ENCODE measurements around the gene IGLL5.

Gene IGLL5

DNA sequence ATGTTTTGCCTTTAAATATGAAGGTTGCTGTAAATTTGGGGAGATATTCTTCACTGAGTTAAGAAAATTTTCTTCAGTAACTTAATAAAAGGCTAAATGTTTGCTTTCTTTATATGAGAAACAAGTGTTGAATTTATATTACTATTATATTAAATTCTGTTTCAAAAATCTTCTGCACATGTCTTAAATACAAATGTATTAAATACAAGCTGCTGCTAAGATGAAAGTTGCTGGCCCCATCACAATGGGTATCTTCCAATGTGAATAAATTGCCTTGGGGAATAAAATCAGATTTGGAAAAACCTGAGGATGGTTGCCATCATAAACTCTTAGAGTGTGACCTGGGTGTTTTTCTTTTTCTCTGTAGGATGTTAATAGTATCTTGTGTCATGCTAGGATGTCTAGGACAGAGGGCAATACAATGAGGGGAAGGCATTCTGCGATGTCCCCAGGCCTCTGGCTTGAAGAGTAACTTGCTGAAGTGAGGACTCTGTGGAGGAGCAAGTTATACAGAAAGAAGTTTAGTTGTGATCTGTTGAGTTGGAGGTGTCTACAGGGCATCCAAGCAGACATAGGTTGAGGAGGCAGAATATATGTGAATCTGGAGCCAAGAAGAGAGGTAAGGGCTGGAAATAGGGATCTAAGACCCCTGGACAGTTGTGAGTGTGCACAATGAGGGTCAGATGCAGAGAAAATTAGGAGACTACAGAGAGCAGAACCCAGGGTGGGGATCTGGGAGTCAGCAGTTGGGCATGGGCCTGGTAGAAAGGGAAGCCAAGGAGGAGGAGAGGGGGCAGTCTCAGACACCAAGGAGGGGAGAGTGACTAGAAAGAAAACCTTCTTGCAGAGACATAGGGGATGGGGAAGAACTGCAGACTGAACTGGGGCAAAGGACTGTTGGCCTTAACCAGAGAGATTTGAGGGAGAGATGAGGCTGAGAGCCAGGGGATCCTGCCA lies 4.8 kb downstream of the IGLL5 start:
- TF ChIP-seq, protein P1, sequence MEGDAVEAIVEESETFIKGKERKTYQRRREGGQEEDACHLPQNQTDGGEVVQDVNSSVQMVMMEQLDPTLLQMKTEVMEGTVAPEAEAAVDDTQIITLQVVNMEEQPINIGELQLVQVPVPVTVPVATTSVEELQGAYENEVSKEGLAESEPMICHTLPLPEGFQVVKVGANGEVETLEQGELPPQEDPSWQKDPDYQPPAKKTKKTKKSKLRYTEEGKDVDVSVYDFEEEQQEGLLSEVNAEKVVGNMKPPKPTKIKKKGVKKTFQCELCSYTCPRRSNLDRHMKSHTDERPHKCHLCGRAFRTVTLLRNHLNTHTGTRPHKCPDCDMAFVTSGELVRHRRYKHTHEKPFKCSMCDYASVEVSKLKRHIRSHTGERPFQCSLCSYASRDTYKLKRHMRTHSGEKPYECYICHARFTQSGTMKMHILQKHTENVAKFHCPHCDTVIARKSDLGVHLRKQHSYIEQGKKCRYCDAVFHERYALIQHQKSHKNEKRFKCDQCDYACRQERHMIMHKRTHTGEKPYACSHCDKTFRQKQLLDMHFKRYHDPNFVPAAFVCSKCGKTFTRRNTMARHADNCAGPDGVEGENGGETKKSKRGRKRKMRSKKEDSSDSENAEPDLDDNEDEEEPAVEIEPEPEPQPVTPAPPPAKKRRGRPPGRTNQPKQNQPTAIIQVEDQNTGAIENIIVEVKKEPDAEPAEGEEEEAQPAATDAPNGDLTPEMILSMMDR (IDR thresholded peaks at IDR 0.05; ENCODE audit: low read depth, low read length, missing control alignments), result no peak
- no peak overlapping the region for H3K4me3 ChIP-seq (replicated peaks; ENCODE audit: low read depth, low read length)
- DNase-seq (ENCODE audit: extremely low read depth, low read depth), result no peak

DNA sequence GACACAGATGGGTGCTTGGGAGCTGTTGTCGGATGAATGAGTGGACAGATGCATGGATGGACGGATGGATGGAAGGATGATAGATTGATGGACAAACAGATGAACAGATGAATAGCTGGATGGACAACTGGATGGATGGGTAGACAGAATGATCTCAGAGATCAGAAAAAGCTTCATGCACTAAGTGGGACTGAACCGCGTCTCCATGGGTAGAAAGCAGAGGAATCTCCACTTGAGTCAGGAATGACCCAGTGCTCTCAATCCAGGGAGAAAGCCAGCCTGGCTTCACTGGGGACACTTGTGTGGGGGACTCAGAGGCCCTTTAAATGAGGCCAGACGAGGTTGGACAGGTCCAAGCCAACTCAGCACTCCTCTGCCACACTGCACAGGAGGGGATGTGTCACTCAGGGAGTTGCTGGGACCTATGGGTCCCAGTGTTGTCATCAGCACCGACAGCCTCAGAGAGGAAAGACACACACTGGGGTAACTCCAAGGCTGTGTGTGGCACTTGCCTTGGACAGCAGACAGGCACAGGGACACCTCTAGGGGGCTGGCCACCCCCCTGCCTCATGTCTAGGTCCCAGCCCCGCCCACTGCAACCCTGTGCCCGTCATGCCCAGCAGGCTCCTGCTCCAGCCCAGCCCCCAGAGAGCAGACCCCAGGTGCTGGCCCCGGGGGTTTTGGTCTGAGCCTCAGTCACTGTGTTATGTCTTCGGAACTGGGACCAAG lies 5.6 kb downstream of the IGLL5 start:
- H3K4me3 ChIP-seq (replicated peaks; ENCODE audit: low read depth, low read length), result no peak overlapping the region
- no peak for DNase-seq (ENCODE audit: extremely low read depth, low read depth)
- TF ChIP-seq, protein P1 (IDR thresholded peaks at IDR 0.05; ENCODE audit: low read depth, low read length, missing control alignments), result no peak

DNA sequence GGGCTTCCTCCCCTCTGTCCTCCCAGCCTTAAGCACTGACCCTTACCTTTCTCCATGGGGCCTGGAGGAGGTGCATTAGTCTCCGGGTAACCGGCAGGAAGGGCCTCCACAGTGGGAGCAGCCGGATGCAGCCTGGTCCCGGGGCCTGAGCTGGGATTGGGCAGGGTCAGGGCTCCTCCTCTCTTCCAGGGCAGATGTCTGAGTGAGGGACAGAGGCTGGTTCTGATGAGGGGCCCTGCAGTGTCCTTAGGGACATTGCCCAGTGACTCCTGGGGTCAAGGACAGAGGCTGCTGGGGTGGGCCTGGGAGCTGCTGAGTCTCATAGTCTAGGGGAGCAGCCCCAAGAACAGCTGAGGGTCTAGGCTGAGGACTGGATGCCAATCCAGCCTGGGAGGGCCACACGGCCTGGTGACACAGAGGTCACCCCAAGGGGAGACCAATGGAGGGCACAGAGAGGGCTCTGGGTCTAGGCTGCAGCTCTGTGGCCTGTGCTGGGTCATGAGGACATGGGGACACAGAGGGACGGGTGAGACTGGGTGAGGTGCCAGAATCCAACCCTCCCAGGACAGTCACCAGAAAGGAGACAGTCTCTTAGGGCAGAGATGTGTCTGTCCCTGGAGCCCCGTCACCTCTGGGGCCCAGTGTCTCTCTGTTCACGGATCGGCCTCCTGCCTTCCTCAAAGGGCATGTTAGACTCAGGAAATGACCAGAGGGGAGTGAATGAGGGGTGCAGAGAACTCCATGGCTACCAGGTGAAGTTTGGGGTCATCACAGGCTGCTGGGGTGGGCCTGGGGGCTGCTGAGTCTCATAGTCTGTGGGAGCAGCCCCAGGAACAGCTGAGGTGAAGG lies 6.5 kb downstream of the IGLL5 start:
- TF ChIP-seq, protein P1 (IDR thresholded peaks at IDR 0.05; ENCODE audit: low read depth, low read length, missing control alignments), result no peak
- H3K4me3 ChIP-seq (replicated peaks; ENCODE audit: low read depth, low read length), result no peak overlapping the region
- no peak for DNase-seq (ENCODE audit: extremely low read depth, low read depth)

DNA sequence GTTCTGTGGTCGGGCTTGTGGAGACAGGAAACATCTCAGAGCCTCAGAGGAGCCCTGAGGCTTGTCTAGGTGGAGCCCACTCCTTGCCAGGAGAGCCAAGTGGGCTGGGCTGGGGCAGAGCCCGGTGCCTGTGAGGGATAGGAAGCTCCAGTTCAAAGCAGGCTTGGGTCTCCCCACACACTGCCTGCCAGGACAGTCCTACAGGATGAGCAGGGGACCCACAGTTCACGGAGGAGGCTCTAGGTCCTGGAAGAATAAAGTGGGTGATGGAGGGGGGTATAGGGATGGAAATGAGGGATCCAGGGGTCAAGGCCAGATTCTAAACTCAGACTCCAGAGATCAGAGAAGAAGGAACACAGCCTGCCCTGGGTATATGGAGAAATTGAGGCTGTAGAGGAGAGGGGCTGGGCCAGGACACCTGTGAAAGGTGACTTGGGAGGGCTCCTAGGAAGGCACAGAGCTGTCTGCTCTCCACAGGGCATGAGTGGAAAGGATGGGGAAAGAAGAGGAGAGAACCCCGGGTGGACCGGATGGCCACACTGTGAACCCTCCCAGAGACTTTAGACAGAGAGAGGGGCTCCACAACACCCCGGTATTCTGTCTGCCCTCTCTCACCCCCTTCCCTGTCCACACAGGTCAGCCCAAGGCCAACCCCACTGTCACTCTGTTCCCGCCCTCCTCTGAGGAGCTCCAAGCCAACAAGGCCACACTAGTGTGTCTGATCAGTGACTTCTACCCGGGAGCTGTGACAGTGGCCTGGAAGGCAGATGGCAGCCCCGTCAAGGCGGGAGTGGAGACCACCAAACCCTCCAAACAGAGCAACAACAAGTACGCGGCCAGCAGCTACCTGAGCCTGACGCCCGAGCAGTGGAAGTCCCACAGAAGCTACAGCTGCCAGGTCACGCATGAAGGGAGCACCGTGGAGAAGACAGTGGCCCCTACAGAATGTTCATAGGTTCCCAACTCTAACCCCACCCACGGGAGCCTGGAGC lies 7.4 kb downstream of the IGLL5 start:
- TF ChIP-seq, protein P1 (IDR thresholded peaks at IDR 0.05; ENCODE audit: low read depth, low read length, missing control alignments), result no peak
- H3K4me3 ChIP-seq (replicated peaks; ENCODE audit: low read depth, low read length), result no peak overlapping the region
- DNase-seq (ENCODE audit: extremely low read depth, low read depth), result no peak

DNA sequence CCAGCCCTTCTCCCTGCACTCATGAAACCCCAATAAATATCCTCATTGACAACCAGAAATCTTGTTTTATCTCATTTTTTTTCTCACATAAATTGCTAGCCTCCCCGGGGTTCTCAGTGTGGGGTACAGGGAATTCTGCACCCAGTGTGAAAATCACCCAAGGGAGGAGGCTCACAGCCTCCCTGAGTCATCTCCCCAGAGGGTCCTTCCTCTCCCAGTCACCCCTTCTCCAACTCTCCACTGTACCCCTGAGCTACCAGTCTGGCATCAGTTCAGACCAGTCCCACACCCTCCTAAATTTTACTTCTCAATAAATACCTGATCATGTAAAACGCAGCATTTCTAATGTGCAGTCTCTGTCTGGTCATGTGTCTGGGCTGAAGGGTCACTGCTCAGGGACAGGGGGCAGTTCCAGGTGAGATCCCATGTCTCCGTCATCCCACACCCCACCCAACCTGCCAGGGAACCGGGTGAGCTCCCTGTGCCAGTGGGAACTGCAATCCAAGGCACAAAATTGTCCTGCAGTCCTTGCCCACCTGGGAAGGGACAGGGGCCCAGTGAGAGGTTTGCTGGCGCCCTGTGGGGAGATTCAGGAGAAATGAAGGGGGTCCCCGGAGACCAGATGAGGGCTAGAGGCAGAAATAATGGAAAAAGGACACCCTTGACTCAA lies 8.3 kb downstream of the IGLL5 start:
- TF ChIP-seq, protein P1 (IDR thresholded peaks at IDR 0.05; ENCODE audit: low read depth, low read length, missing control alignments), result no peak
- DNase-seq (ENCODE audit: extremely low read depth, low read depth), result no peak
- no peak overlapping the region for H3K4me3 ChIP-seq (replicated peaks; ENCODE audit: low read depth, low read length)

All from HFF-Myc (cell line).